Ascending aorta (tissue), 2 donors: ENCODE measurements around the gene NKX6-1. TPM values are rescaled to one million over a fixed set of nuclear protein-coding genes. Genes with fewer than 3 reads are reported as not detected.

Experiments
- DNase-seq, 2 donors: peaks; one replicate each; pipeline ENCODE4 v3.0.0-alpha.2; 2019; ENCODE audit warnings: low spot score in 2 of 2
- H3K27ac ChIP-seq, 2 donors: fragments of 200-600 bp; sonication (generic); one replicate each; pipeline ENCODE4 v1.5.1; 2016 to 2017; ENCODE audit warnings: mild to moderate bottlenecking in 1 of 2
- H3K27me3 ChIP-seq: fragments of 200-600 bp; sonication (generic); one replicate; pipeline ENCODE4 v1.5.1; 2017
- H3K36me3 ChIP-seq, 2 donors: fragments of 200-600 bp; sonication (generic); one replicate each; pipeline ENCODE4 v1.5.1; 2016
- H3K4me1 ChIP-seq, 2 donors: fragments of 200-600 bp; sonication (generic); one replicate each; pipeline ENCODE4 v1.5.1; 2016 to 2017; ENCODE audit warnings: mild to moderate bottlenecking in 1 of 2
- H3K4me3 ChIP-seq, 2 donors: fragments of 200-600 bp; sonication (generic); one replicate each; pipeline ENCODE4 v1.5.1; 2016 to 2017; ENCODE audit warnings: mild to moderate bottlenecking in 1 of 2
- H3K9me3 ChIP-seq, 2 donors: fragments of 200-600 bp; sonication (generic); one replicate each; pipeline ENCODE4 v1.5.1; 2016
- CTCF ChIP-seq, 3 experiments: fragments of 200-600 bp in 2 of 3; fragments of 450-650 bp in 1 of 3; sonication (generic) in 2 of 3; IDR thresholded peaks; one replicate each; pipeline ENCODE4 v1.5.1; 2016 to 2019; ENCODE audit warnings: antibody characterized with exemption in 3 of 3, mild to moderate bottlenecking in 1 of 3, moderate library complexity in 1 of 3
- intact Hi-C: fragments of 100-400 bp; cut with DNase I; formaldehyde crosslinking; loops from one replicate; pipeline ENCODE4 v1.15.1; 2023
- total RNA-seq: library from RNA; depleted of rRNA; stranded (reverse); fragments of >200 nt; gene quantifications from one replicate; pipeline ENCODE4 v1.1.0, GENCODE V29; 2016

The NKX6-1 gene
- total RNA-seq, 1 donor from 2014 or later: not detected

GRCh38 chr4:84511703-84512102 is 12.6 kb upstream of the NKX6-1 start:
- H3K27me3 ChIP-seq: no peaks in the 10 kb centered on the region
- intact Hi-C loops: no loop called here

DNA sequence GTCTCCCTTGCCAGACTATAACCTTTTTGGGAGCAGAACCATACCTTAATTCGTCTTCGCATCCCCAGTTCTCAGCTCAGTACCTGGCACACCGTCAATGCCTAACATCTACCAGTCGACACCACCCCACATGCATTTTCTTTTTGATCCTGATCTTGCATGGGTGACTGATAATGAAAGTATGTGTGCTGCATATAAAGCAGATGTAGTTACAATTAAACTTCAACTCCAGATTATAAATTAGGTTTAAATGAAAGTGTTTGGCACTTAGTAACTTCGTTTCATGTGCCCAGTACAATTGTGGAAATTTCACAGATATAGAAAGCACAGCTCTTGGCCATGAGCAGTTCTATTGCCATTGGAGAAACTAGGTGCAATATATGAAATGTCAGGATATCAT is 8.8 kb upstream of the NKX6-1 start:
- no peaks in the 10 kb centered on the region for H3K36me3 ChIP-seq
- no peak for DNase-seq
- intact Hi-C loops: loop anchor here (10.0 kb wide), 1 partner anchor 863 kb away; no protein-coding TSS in a partner anchor
- H3K4me1 ChIP-seq: no peaks in the 10 kb centered on the region
- TF ChIP-seq CTCF (IDR thresholded peaks at IDR 0.05): no peak
- H3K4me3 ChIP-seq: no peak overlapping the region
- H3K27me3 ChIP-seq: no peaks in the 10 kb centered on the region
- H3K9me3 ChIP-seq: no peaks in the 10 kb centered on the region
- no peak overlapping the region for H3K27ac ChIP-seq

More at GRCh38 chr4:84511703-84512102, 12.6 kb upstream of the NKX6-1 start:
- no peak for DNase-seq
- TF ChIP-seq CTCF (IDR thresholded peaks at IDR 0.05): no peak
- no peaks in the 10 kb centered on the region for H3K36me3 ChIP-seq
- H3K4me3 ChIP-seq: no peak overlapping the region
- H3K4me1 ChIP-seq: no peaks in the 10 kb centered on the region
- H3K9me3 ChIP-seq: no peaks in the 10 kb centered on the region
- no peak overlapping the region for H3K27ac ChIP-seq

DNA sequence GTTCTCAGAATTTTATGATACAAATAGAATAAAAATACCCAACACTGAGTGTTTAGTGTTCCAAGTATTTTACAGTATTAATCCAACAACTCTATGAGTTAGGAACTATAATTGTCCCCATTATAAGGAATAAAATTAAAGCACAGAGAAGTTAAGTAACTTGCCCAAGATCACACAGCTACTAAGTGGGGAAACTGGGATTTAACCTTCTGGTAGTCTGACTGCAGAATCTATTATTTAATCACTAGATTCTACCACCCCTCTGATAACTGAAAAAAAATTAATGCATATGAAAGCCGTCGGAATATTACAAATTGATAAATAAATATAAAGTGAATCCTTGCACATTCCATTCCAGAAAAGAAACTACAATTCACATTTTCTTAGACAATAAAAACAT is 5.7 kb upstream of the NKX6-1 start:
- DNase-seq: no peak
- TF ChIP-seq CTCF (IDR thresholded peaks at IDR 0.05): no peak
- no peak overlapping the region for H3K27ac ChIP-seq
- H3K36me3 ChIP-seq: no peaks in the 10 kb centered on the region
- peaks cover 0 to 1% of the 10 kb centered on the region in 2 donors for H3K4me1 ChIP-seq
- no peak overlapping the region for H3K4me3 ChIP-seq
- intact Hi-C loops: loop anchor here (10.0 kb wide), 1 partner anchor 860 kb away; no protein-coding TSS in a partner anchor
- H3K27me3 ChIP-seq: peaks cover 21% of the 10 kb centered on the region
- no peaks in the 10 kb centered on the region for H3K9me3 ChIP-seq

DNA sequence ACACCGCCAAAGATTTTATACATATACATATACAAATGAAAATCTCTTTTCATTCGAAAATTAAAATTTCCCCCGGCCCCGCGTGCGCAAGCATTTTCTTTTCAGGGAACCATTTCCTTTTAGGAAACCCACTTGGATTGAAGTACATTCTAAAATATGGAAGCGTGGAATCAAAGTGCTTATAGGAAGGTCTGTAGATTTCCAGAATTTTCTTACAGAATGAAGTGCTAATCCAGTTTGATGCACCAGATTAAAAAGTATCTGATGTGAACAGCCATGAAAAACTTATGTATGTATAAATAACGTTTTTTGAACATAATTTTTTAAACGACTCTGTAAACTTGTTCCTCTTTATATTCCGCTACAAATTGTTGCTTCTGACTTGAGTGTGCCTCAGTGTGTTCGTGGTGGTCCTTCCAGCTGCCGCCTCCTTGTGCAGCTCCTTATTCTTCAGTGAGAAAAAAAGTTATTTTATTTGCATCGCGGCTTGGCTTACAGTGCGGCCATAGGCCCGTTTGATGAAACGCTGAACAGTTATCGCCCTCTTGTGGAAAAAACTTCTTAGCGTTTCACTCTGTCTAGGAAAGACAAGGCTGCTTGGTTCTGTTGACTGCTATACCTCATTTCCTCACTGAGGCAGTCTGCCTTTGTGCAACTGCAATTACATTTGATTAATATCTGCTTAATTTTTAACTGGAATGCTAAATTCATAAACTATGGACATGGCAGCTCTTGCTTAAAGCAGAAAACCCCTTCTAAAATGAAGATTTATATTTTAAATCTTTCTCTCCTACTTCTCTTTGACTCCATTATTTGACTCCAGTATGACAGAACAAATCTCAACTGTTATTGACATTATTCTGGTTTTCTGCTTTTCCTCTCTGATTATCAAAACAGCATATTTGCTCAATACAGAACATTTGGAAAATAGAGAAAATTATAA is 4.7 kb upstream of the NKX6-1 start:
- intact Hi-C loops: loop anchor here (10.0 kb wide), 1 partner anchor 859 kb away; no protein-coding TSS in a partner anchor
- Histone ChIP-seq H3K36me3 (no peaks in the 10 kb centered on the region), H3K9me3 (no peaks in the 10 kb centered on the region), H3K27ac (no peak overlapping the region), H3K4me3 (no peak overlapping the region), H3K27me3 (peaks cover 21% of the 10 kb centered on the region), H3K4me1 (peaks cover 5 to 12% of the 10 kb centered on the region in 2 donors)
- peak; percentile 16 to 46 (median 36) for TF ChIP-seq CTCF (IDR thresholded peaks at IDR 0.05)
- DNase-seq: no peak

DNA sequence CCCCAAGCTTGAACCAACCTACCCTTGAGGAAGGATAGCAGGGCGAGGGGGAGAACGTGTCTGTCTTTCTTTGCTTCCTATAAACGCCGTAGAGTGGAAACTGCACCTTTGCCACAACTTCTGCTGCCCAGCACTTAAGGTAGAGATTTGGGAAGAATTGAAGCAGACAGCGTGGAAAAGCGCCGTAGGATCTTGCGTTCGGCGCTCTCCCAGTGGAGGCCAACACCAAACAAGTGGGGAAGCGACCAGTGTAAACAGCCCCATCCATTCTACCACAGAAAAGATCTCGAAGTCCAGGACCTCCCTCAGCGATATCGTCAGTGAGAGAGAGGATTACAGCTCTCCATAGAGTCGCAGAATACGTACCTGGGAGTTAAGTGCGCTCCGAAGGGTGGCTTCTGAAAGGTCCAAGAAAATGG is 3.9 kb upstream of the NKX6-1 start:
- no peak overlapping the region for H3K4me3 ChIP-seq
- peaks cover 21% of the 10 kb centered on the region for H3K27me3 ChIP-seq
- no peak for DNase-seq
- no peak for TF ChIP-seq CTCF (IDR thresholded peaks at IDR 0.05)
- no peaks in the 10 kb centered on the region for H3K36me3 ChIP-seq
- H3K9me3 ChIP-seq: no peaks in the 10 kb centered on the region
- H3K4me1 ChIP-seq: peaks cover 8 to 16% of the 10 kb centered on the region in 2 donors
- H3K27ac ChIP-seq: no peak overlapping the region
- intact Hi-C loops: loop anchor here (10.0 kb wide), 1 partner anchor 858 kb away; no protein-coding TSS in a partner anchor
